Left colon (tissue), 2 donors: Measurements from ENCODE around the gene SLC27A3. TPM values are rescaled to one million over a fixed set of nuclear protein-coding genes. Genes with fewer than 3 reads are reported as not detected.
"Not testable (repeated sequence)": the region's sequence is repeated elsewhere in the genome, so short reads cannot be mapped to it uniquely, and the experiment has no call there.

ENCODE experiments used
- ATAC-seq: fragments of 200-7000 bp; cut with Tn5 transposase; one replicate; pipeline ENCODE4 v1.9.1; 2020; ENCODE audit warnings: mild to moderate bottlenecking, moderate library complexity
- DNase-seq, 2 donors: peaks; one replicate each; pipeline ENCODE4 v3.0.0-alpha.2; 2020
- intact Hi-C, 2 donors: fragments of 100-400 bp; cut with DNase I in 1 of 2; cut with micrococcal nuclease in 1 of 2; formaldehyde crosslinking; loops; one replicate each; pipeline versions ENCODE4 v1.11.2 to v1.14.0; 2022; cut with DNase I, micrococcal nuclease
- total RNA-seq, 2 donors: library from RNA; stranded (reverse); fragmentation: NEBNext Ultra II Directional; extraction: Animal tissue kit (Norgen Biotek cat#: 25700); gene quantifications; one replicate each; pipeline ENCODE4 v1.2.1, GENCODE V29; 2021
- donor health status: DM: no; HTN: no; CAD: no.
- donor health status: DM: yes; HTN: yes; CAD: no.

The SLC27A3 gene
- total RNA-seq, 2 donors from 2014 or later, result 22.5 to 24.8 TPM

- intact Hi-C loops, result no loop called here
- ATAC-seq (no peak), DNase-seq (no peak)
Observed at GRCh38 chr1:153776845-153777370, 1.7 kb downstream of the SLC27A3 start.

- DNase-seq (no peak), ATAC-seq (no peak)
- intact Hi-C loops, result no loop called here
Observed at GRCh38 chr1:153777648-153778047, 2.4 kb downstream of the SLC27A3 start.

- ATAC-seq (no peak), DNase-seq (no peak)
- intact Hi-C loops, result no loop called here
Observed at GRCh38 chr1:153778051-153778823, 3.0 kb downstream of the SLC27A3 start.

GRCh38 chr1:153778824-153779519 lies 3.8 kb downstream of the SLC27A3 start:
- intact Hi-C loops, result no loop called here
- DNase-seq, result no peak
- no peak for ATAC-seq

- no peak for DNase-seq
- intact Hi-C loops, result no loop called here
- no peak for ATAC-seq
Observed at GRCh38 chr1:153779781-153780541, 4.8 kb downstream of the SLC27A3 start.

GRCh38 chr1:153780551-153780950 lies 5.3 kb downstream of the SLC27A3 start:
- no peak for DNase-seq
- no peak for ATAC-seq

GRCh38 chr1:153782648-153783047 lies 7.4 kb downstream of the SLC27A3 start:
- ATAC-seq, intact Hi-C loops, DNase-seq: not testable (repeated sequence)

More at GRCh38 chr1:153780551-153780950, 5.3 kb downstream of the SLC27A3 start:
- intact Hi-C loops, result no loop called here

- ATAC-seq (peak; percentile 97), DNase-seq (peak; percentile 88 to 94)
- intact Hi-C loops, result no loop called here
Observed at GRCh38 chr1:153783233-153784190, 8.3 kb downstream of the SLC27A3 start.

GRCh38 chr1:153786038-153786790 lies 11.0 kb downstream of the SLC27A3 start:
- DNase-seq (no peak), ATAC-seq (no peak)
- intact Hi-C loops, result no loop called here

GRCh38 chr1:153789478-153790034 lies 14.3 kb downstream of the SLC27A3 start:
- DNase-seq, result peak in 1 of 2 donors; percentile 30

GRCh38 chr1:153790313-153790965 lies 15.2 kb downstream of the SLC27A3 start:
- intact Hi-C loops, result loop anchor here (10.0 kb wide), 1 partner anchor 194 kb away; the partner anchor contains the start of gene RAB13 (in 2 of the 2)
- ATAC-seq, result peak; percentile 44
- peak; percentile 52 to 81 for DNase-seq

More at GRCh38 chr1:153789478-153790034, 14.3 kb downstream of the SLC27A3 start:
- intact Hi-C loops, result loop anchor here (10.0 kb wide), 1 partner anchor 195 kb away; the partner anchor contains the start of gene RAB13 (in 2 of the 2)
- peak; percentile 61 for ATAC-seq

- peak; percentile 33 for ATAC-seq
- peak in 1 of 2 donors; percentile 47 for DNase-seq
- intact Hi-C loops, result loop anchor here (10.0 kb wide), 1 partner anchor 194 kb away; the partner anchor contains the start of gene RAB13 (in 2 of the 2)
Observed at GRCh38 chr1:153790966-153791647, 15.9 kb downstream of the SLC27A3 start.

GRCh38 chr1:153791648-153792253 lies 16.5 kb downstream of the SLC27A3 start:
- intact Hi-C loops, result loop anchor here (10.0 kb wide), 1 partner anchor 193 kb away; the partner anchor contains the start of gene RAB13 (in 2 of the 2)
- ATAC-seq (no peak), DNase-seq (peak in 1 of 2 donors; percentile 10)

GRCh38 chr1:153792631-153793041 lies 17.4 kb downstream of the SLC27A3 start:
- intact Hi-C loops, result loop anchor here (10.0 kb wide), 1 partner anchor 192 kb away; the partner anchor contains the start of gene RAB13 (in 2 of the 2)
- no peak for DNase-seq
- ATAC-seq, result no peak
